Smooth muscle cell (in vitro differentiated cells): ENCODE measurements around the gene CFDP1. TPM values are rescaled to one million over a fixed set of nuclear protein-coding genes. Genes with fewer than 3 reads are reported as not detected.

ENCODE experiments used
- DNase-seq: peaks from one replicate; lab custom pipeline; 2025; ENCODE audit not compliant: unreplicated experiment; lab: John Stamatoyannopoulos, UW
- H2AFZ ChIP-seq: fragments of 200-600 bp; sonication (generic); 2 replicates; pipeline ENCODE4 v1.6.0; 2016; ENCODE audit warnings: antibody characterized with exemption, low read depth, mild to moderate bottlenecking
- H3F3A ChIP-seq: fragments of 200-600 bp; sonication (generic); 2 replicates; pipeline ENCODE4 v1.6.0; 2017; ENCODE audit warnings: antibody characterized with exemption, low read depth
- H3K27ac ChIP-seq: fragments of 200-600 bp; sonication (generic); 2 replicates; pipeline ENCODE4 v1.5.1; 2016; ENCODE audit warnings: low read depth, mild to moderate bottlenecking
- H3K27me3 ChIP-seq: fragments of 200-600 bp; sonication (generic); 2 replicates; pipeline ENCODE4 v1.6.1; 2016; ENCODE audit warnings: low read depth, mild to moderate bottlenecking
- H3K36me3 ChIP-seq: fragments of 200-600 bp; sonication (generic); 2 replicates; pipeline ENCODE4 v1.5.1; 2016; ENCODE audit warnings: low read depth
- H3K4me1 ChIP-seq: fragments of 200-600 bp; sonication (generic); 2 replicates; pipeline ENCODE4 v1.5.1; 2016; ENCODE audit warnings: low read depth
- H3K4me2 ChIP-seq: fragments of 200-600 bp; sonication (generic); 2 replicates; pipeline ENCODE4 v1.6.0; 2016; ENCODE audit warnings: mild to moderate bottlenecking
- H3K4me3 ChIP-seq: fragments of 200-600 bp; sonication (generic); 2 replicates; pipeline ENCODE4 v1.5.1; 2016; ENCODE audit warnings: mild to moderate bottlenecking
- H3K79me2 ChIP-seq: fragments of 200-600 bp; sonication (generic); 2 replicates; pipeline ENCODE4 v1.6.0; 2016; ENCODE audit warnings: low read depth, mild to moderate bottlenecking
- H3K9ac ChIP-seq: fragments of 200-600 bp; sonication (generic); 2 replicates; pipeline ENCODE4 v1.6.0; 2016; ENCODE audit warnings: low read depth
- H3K9me3 ChIP-seq: fragments of 200-600 bp; sonication (generic); replicated peaks from 2 replicates; pipeline ENCODE4 v1.5.1; 2016; ENCODE audit warnings: low read depth
- H4K20me1 ChIP-seq: fragments of 200-600 bp; sonication (generic); 2 replicates; pipeline ENCODE4 v1.6.0; 2016; ENCODE audit warnings: low read depth
- WGBS: methylation state at CpG from one replicate; pipeline ENCODE4 v1.1.7; 2016; ENCODE audit warnings: low lambda C conversion rate; 5-methylcytosine and 5-hydroxymethylcytosine counted together
- polyA plus RNA-seq: library from polyadenylated mRNA; unstranded; fragments of >200 nt; fragmentation: Nextera tagmentation; extraction: Ambion mirVana; gene quantifications from 2 replicates; pipeline ENCODE4 v1.2.1, GENCODE V29; 2016
- total RNA-seq: library from RNA; depleted of rRNA; stranded (reverse); fragments of >200 nt; gene quantifications from 2 replicates; pipeline ENCODE4 v1.2.3, GENCODE V29; 2014
- TF ChIP-seq, protein P1 (sequence below): fragments of 200-600 bp; sonication (generic); IDR thresholded peaks from 2 replicates; pipeline ENCODE4 v1.5.1; 2017; ENCODE audit warnings: borderline replicate concordance, mild to moderate bottlenecking, antibody characterized with exemption; ENCODE audit not compliant: insufficient read depth, poor library complexity, severe bottlenecking

The CFDP1 gene
- total and polyA plus RNA-seq, 2 experiments from 2014 or later = 59.0 to 91.0 TPM

- Histone ChIP-seq H2AFZ (no peak overlapping the region), H3K9ac (peak overlapping the region; percentile 97), H3K4me2 (peak overlapping the region; percentile 99), H3K27ac (peak overlapping the region; percentile 85), H3K27me3 (no peaks in the 10 kb centered on the region), H3K9me3 (no peaks in the 10 kb centered on the region), H3K36me3 (no peaks in the 10 kb centered on the region), H3K79me2 (peaks cover 59% of the 10 kb centered on the region), H4K20me1 (peaks cover 48% of the 10 kb centered on the region), H3F3A (no peaks in the 10 kb centered on the region), H3K4me1 (peaks cover 33% of the 10 kb centered on the region), H3K4me3 (peak overlapping the region; percentile 99)
- TF ChIP-seq, protein P1, sequence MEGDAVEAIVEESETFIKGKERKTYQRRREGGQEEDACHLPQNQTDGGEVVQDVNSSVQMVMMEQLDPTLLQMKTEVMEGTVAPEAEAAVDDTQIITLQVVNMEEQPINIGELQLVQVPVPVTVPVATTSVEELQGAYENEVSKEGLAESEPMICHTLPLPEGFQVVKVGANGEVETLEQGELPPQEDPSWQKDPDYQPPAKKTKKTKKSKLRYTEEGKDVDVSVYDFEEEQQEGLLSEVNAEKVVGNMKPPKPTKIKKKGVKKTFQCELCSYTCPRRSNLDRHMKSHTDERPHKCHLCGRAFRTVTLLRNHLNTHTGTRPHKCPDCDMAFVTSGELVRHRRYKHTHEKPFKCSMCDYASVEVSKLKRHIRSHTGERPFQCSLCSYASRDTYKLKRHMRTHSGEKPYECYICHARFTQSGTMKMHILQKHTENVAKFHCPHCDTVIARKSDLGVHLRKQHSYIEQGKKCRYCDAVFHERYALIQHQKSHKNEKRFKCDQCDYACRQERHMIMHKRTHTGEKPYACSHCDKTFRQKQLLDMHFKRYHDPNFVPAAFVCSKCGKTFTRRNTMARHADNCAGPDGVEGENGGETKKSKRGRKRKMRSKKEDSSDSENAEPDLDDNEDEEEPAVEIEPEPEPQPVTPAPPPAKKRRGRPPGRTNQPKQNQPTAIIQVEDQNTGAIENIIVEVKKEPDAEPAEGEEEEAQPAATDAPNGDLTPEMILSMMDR = no peak
- WGBS = 2% methylated on average over 45 of the region's 74 CpGs
- DNase-seq = no peak
Observed at GRCh38 chr16:75264999-75265910, 168.0 kb downstream of the CFDP1 start.

DNA sequence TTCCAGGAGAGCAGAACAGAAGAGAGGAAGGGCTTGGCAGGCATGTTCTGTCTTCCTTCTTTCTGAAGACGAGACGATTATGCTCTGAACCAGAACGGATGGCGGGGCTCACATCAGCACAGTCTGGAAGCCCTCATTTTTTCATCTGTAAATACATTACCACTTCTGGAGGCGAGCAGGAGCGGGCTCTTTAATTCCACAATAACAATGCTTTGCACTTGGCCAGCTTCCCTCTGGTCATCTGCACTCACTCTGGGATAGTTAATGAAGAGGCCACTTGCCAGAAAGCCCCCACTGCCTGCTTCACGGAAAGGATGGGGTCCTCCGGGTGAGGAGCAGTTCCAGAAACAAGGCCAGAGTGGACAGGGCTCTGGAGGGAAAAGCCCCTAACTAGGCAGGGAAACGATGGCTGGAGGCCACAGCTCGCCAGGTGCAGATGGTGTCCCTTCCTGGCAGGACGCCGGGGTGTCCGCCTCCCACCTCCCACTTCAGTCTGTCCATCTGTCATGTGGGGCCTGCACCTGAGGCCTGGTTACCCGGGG, 168.8 kb downstream of the CFDP1 start:
- Histone ChIP-seq H3K36me3 (no peaks in the 10 kb centered on the region), H3K9ac (peak overlapping the region; percentile 97), H2AFZ (no peak overlapping the region), H3K9me3 (no peaks in the 10 kb centered on the region), H3F3A (no peaks in the 10 kb centered on the region), H3K79me2 (peaks cover 66% of the 10 kb centered on the region), H4K20me1 (peaks cover 55% of the 10 kb centered on the region), H3K27ac (peak overlapping the region; percentile 85), H3K4me1 (peaks cover 33% of the 10 kb centered on the region), H3K4me3 (peak overlapping the region; percentile 99), H3K4me2 (peak overlapping the region; percentile 99), H3K27me3 (no peaks in the 10 kb centered on the region)
- TF ChIP-seq, protein P1 = no peak
- no peak for DNase-seq
- 44% methylated on average over 14 of the region's 14 CpGs for WGBS

- Histone ChIP-seq H3F3A (no peaks in the 10 kb centered on the region), H3K9ac (peak overlapping the region; percentile 97), H3K9me3 (no peaks in the 10 kb centered on the region), H4K20me1 (peaks cover 60% of the 10 kb centered on the region), H3K79me2 (peaks cover 71% of the 10 kb centered on the region), H3K36me3 (no peaks in the 10 kb centered on the region), H3K4me1 (peaks cover 33% of the 10 kb centered on the region), H2AFZ (no peak overlapping the region), H3K4me2 (peak overlapping the region; percentile 99), H3K27me3 (no peaks in the 10 kb centered on the region), H3K27ac (peak overlapping the region; percentile 85), H3K4me3 (peak overlapping the region; percentile 99)
- WGBS = 39% methylated on average over 8 of the region's 8 CpGs
- DNase-seq = no peak
- TF ChIP-seq, protein P1 = no peak
Observed at GRCh38 chr16:75263963-75264445, 169.3 kb downstream of the CFDP1 start.
